Parathyroid adenoma (tissue), 2 donors: ENCODE data around the gene MORF4L1.

Experiments
- H2AFZ ChIP-seq: fragments of 300-600 bp; sonication (generic); one replicate; pipeline ENCODE4 v1.7.0; 2017; ENCODE audit warnings: antibody characterized with exemption, mild to moderate bottlenecking
- H3K27ac ChIP-seq: fragments of 300-600 bp; sonication (generic); one replicate; pipeline ENCODE4 v1.7.0; 2017
- H3K27me3 ChIP-seq: fragments of 300-600 bp; sonication (generic); one replicate; pipeline ENCODE4 v1.7.0; 2017; ENCODE audit warnings: low read length; ENCODE audit not compliant: control insufficient read depth, insufficient read depth
- H3K36me3 ChIP-seq: fragments of 300-600 bp; sonication (generic); one replicate; pipeline ENCODE4 v1.7.0; 2017; ENCODE audit warnings: low read length; ENCODE audit not compliant: control insufficient read depth, insufficient read depth
- H3K4me1 ChIP-seq: fragments of 300-600 bp; sonication (generic); one replicate; pipeline ENCODE4 v1.7.0; 2017; ENCODE audit warnings: control low read depth
- H3K4me2 ChIP-seq: fragments of 300-600 bp; sonication (generic); one replicate; pipeline ENCODE4 v1.7.0; 2017; ENCODE audit warnings: low read length
- H3K4me3 ChIP-seq: fragments of 300-600 bp; sonication (generic); one replicate; pipeline ENCODE4 v1.7.0; 2017; ENCODE audit warnings: low read depth, low read length
- H3K79me2 ChIP-seq: fragments of 300-600 bp; sonication (generic); one replicate; pipeline ENCODE4 v1.7.0; 2017; ENCODE audit warnings: control low read depth
- H3K9ac ChIP-seq: fragments of 300-600 bp; sonication (generic); one replicate; pipeline ENCODE4 v1.7.0; 2017; ENCODE audit warnings: mild to moderate bottlenecking
- H3K9me3 ChIP-seq: fragments of 300-600 bp; sonication (generic); one replicate; pipeline ENCODE4 v1.7.0; 2017; ENCODE audit warnings: low read length; ENCODE audit not compliant: control insufficient read depth
- TF ChIP-seq, protein P1 (sequence below): fragments of 300-600 bp; sonication (generic); IDR thresholded peaks from one replicate; pipeline ENCODE4 v1.7.0; 2017; ENCODE audit warnings: antibody characterized with exemption, mild to moderate bottlenecking
- donor health status: primary hyperparathyroidism.

MORF4L1 gene

DNA sequence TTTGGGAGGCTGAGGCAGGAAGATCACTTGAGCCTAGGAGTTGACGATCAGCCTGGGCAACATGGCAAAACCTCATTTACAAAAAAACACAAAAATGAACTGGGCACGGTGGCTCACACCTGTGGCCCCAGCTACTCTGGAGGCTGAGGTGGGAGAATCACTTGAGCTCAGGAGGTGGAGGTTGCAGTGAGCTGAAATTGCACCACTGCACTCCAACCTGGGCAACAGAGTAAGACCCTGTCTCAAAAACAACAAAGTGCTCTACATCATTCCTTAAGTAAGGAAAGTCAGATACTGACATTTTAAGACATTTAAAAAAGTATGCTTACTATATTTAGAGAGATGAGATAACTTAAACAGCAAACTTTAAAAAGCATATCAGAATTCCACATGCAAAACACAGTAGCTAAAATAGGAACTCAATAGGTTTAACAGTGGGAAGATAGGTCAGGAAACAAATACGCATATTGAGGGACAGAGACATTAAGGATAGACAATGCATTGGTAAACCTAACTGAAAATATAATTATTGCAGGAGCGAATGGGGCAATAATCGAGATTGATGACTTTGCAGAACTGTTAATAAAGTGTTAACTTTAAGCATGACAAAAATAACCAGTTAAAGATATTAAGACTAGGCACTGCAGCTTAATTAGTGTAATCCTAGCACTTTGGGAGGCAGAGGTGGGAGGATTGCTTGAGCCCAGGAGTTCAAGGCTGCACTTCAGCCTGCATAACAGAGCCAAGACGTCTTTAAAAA is 32.1 kb downstream of the MORF4L1 start:
- no peak overlapping the region for H3K4me2 ChIP-seq
- H3K79me2 ChIP-seq = no peaks in the 10 kb centered on the region
- no peak overlapping the region for H2AFZ ChIP-seq
- no peak overlapping the region for H3K9ac ChIP-seq
- TF ChIP-seq, protein P1, sequence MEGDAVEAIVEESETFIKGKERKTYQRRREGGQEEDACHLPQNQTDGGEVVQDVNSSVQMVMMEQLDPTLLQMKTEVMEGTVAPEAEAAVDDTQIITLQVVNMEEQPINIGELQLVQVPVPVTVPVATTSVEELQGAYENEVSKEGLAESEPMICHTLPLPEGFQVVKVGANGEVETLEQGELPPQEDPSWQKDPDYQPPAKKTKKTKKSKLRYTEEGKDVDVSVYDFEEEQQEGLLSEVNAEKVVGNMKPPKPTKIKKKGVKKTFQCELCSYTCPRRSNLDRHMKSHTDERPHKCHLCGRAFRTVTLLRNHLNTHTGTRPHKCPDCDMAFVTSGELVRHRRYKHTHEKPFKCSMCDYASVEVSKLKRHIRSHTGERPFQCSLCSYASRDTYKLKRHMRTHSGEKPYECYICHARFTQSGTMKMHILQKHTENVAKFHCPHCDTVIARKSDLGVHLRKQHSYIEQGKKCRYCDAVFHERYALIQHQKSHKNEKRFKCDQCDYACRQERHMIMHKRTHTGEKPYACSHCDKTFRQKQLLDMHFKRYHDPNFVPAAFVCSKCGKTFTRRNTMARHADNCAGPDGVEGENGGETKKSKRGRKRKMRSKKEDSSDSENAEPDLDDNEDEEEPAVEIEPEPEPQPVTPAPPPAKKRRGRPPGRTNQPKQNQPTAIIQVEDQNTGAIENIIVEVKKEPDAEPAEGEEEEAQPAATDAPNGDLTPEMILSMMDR = no peak
- no peak overlapping the region for H3K27ac ChIP-seq
- H3K4me3 ChIP-seq = no peak overlapping the region
- no peaks in the 10 kb centered on the region for H3K9me3 ChIP-seq
- no peaks in the 10 kb centered on the region for H3K27me3 ChIP-seq
- H3K36me3 ChIP-seq = no peaks in the 10 kb centered on the region
- no peaks in the 10 kb centered on the region for H3K4me1 ChIP-seq

GRCh38 chr15:78906316-78906620 is 33.6 kb downstream of the MORF4L1 start:
- Histone ChIP-seq H3K4me2 (no peak overlapping the region), H3K9ac (no peak overlapping the region), H3K4me1 (no peaks in the 10 kb centered on the region), H3K9me3 (no peaks in the 10 kb centered on the region), H3K36me3 (no peaks in the 10 kb centered on the region), H3K4me3 (no peak overlapping the region), H3K79me2 (peaks cover 5% of the 10 kb centered on the region), H2AFZ (no peak overlapping the region), H3K27me3 (no peaks in the 10 kb centered on the region), H3K27ac (no peak overlapping the region)
- TF ChIP-seq, protein P1 = no peak

DNA sequence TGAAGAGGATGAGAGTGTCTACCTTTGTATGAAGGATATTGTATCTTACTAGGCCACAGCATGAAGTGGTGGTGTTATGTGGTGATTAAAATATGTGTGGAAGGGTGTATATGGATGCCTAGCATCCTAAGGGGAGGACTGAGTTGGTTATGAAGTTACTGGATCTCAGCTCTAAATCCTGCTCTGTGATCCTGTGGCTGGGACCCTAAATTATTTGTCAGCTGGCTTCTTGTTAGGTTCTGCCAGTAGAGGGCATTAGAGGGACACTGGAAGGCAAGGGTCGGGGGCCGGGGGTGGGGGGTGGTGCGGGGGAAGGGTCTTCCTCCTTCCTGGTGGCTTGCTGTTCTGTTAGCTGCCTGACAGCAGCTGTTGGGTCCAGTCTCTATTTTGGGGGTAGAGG is 34.9 kb downstream of the MORF4L1 start:
- no peak overlapping the region for H3K9ac ChIP-seq
- H3K4me2 ChIP-seq = no peak overlapping the region
- peaks cover 7% of the 10 kb centered on the region for H3K79me2 ChIP-seq
- no peak overlapping the region for H3K4me3 ChIP-seq
- TF ChIP-seq, protein P1 = no peak
- H2AFZ ChIP-seq = no peak overlapping the region
- no peaks in the 10 kb centered on the region for H3K9me3 ChIP-seq
- no peak overlapping the region for H3K27ac ChIP-seq
- H3K27me3 ChIP-seq = no peaks in the 10 kb centered on the region
- no peaks in the 10 kb centered on the region for H3K36me3 ChIP-seq
- no peaks in the 10 kb centered on the region for H3K4me1 ChIP-seq

- H3K79me2 ChIP-seq = peaks cover 10% of the 10 kb centered on the region
- H3K9me3 ChIP-seq = no peaks in the 10 kb centered on the region
- H3K27ac ChIP-seq = no peak overlapping the region
- TF ChIP-seq, protein P1 = no peak
- H2AFZ ChIP-seq = no peak overlapping the region
- no peaks in the 10 kb centered on the region for H3K4me1 ChIP-seq
- H3K27me3 ChIP-seq = no peaks in the 10 kb centered on the region
- H3K4me3 ChIP-seq = no peak overlapping the region
- H3K4me2 ChIP-seq = no peak overlapping the region
- H3K36me3 ChIP-seq = no peaks in the 10 kb centered on the region
- H3K9ac ChIP-seq = no peak overlapping the region
Measured at GRCh38 chr15:78909160-78909695, 36.5 kb downstream of the MORF4L1 start.

- TF ChIP-seq, protein P1 = peak; percentile 44
- H3K27me3 ChIP-seq = no peaks in the 10 kb centered on the region
- H3K4me3 ChIP-seq = no peak overlapping the region
- no peak overlapping the region for H3K9ac ChIP-seq
- no peaks in the 10 kb centered on the region for H3K9me3 ChIP-seq
- no peaks in the 10 kb centered on the region for H3K4me1 ChIP-seq
- H3K79me2 ChIP-seq = peaks cover 10% of the 10 kb centered on the region
- no peaks in the 10 kb centered on the region for H3K36me3 ChIP-seq
- H3K4me2 ChIP-seq = no peak overlapping the region
- no peak overlapping the region for H3K27ac ChIP-seq
- H2AFZ ChIP-seq = no peak overlapping the region
Measured at GRCh38 chr15:78909791-78910228, 37.1 kb downstream of the MORF4L1 start.
